GM21529 (cell line): ENCODE data around the gene TMEM245.
"Not testable (repeated sequence)": the region's sequence is repeated elsewhere in the genome, so short reads cannot be mapped to it uniquely, and the experiment has no call there.

Experiments
- ATAC-seq: cut with Tn5 transposase; IDR thresholded peaks from one replicate; pipeline ENCODE4 v1.9.1; 2021; ENCODE audit not compliant: unreplicated experiment

Gene TMEM245

GRCh38 chr9:109003116-109003515, 116.6 kb downstream of the TMEM245 start:
- ATAC-seq = no peak

DNA sequence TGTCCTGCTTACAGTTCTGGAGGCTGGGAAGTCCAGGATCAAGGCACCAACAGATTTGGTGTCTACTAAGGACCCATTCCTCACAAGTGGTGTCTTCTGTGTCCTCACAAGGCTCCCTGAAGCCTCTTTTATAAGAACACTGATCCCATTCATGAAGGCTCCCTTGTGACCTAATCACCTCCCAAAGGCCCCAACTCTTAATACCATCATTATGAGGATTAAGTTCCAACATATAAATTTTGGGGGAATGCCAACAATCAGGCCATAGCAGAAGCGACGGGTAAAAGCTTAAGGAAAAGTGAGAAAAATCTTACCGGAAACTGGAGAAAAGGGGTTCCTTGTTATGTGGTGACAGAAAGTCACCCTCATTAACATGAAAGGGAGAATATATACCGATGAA, 117.6 kb downstream of the TMEM245 start:
- ATAC-seq = no peak

DNA sequence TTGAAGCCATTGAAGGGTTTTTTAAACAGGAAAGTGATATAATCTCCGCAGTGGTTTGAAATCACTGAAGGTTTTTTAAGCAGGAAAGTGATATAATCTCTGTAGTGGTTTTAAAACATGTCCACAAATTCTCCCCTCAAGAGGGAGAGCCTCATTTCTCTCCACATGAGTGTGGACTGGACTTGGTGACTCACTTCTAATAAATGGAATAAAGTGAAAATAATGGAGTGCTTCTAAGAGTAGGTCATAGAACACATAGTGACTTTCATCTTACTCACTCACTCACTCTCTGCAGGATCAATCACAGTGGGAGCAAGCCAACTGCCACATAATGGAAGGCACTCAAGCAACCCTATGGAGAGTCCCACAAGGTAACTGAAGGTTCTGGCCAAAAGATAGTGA, 118.5 kb downstream of the TMEM245 start:
- no peak for ATAC-seq

GRCh38 chr9:108997112-108997511, 122.6 kb downstream of the TMEM245 start:
- ATAC-seq = no peak

DNA sequence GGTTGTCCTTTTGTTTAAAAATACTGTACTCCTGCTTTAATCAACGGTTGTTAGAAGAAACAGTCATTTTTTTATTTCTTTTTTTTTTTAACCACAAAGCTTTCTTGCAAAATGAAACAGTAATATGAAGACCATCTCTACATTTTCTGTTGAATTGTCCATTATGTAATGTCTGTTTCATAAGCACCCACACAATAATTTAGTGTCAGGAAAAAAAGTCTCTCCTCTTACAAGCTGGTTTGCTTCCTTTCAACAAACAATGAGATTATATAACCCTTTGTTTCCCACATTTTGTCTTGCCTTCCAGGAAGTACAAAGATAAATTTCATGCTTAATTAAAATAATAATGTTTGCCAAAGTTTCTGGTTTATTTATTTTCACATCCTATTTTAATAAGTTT, 123.1 kb downstream of the TMEM245 start:
- ATAC-seq = no peak

DNA sequence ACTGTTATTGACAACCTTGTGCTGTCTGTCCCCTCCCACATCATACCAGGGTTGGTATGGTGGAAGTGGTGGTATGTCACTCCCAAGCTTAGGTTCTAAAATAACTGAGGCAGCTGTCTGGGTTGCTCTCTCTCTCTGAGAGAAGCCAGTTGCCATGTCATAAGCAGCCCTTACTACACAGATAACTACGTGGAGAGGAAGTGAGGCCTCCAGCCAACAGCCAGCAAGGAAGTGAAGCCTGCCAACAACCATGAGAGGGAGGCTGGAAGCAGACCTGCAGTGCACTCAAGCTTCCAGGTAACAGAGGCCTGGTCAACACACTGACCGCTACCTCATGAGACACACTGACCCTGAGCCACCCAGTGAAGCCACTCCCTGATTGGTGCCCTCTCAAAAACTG, 125.1 kb downstream of the TMEM245 start:
- peak; percentile 92 for ATAC-seq

DNA sequence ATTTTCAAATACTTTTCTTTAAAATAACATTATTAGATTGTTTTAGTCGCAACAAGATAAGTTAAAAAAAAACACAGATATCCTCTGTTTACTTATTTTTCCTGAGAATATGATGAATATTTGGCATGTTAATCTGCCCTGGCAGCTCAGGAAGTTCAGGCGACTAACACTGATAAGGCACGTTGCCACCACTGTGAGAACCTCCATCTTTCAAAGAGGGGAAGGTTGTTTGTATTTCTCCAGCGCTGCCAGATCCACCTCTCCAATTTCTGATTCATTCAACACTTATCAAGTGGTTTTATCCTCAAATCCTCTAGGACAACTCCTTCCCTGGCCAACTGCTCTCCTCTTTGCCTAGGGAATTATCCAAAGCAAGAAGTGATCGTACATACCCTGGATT, 128.3 kb downstream of the TMEM245 start:
- no peak for ATAC-seq

DNA sequence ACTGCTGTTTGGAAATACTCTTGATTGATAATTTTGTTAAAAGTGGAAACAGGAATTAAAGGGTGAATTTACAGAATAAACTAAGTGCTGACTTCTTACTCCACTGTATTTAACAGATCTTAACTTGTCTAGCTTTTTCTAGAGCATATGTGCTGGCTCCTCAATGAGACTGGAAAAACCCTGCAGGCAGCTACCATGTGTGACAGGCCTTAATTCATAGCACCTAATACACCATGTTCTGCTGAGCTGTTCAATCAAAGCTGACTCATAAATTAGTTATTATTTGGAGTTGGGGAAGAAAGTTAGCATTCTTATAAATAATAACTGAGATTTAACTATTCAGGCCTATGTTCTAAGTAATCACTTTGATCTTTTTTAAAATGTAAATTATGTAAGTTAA, 135.9 kb downstream of the TMEM245 start:
- ATAC-seq = no peak

DNA sequence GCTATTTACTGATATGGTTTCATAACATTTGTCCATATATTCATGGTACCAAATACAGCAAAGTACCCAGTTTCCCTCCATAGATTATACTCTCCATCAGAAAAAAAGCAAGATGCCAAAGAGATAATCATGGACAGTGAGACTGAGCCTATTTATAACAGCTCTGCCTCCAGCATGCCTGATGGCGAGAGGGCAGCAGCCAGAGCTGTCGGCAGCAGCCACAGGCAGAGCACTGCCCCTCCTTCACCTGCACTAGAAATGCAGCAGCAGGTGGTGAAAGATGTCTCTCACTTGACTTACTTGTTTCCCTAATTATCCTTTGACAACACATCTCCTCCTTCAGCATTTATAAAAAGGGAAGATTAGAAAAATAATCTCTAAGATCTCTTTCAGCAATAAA, 138.9 kb downstream of the TMEM245 start:
- ATAC-seq = no peak

DNA sequence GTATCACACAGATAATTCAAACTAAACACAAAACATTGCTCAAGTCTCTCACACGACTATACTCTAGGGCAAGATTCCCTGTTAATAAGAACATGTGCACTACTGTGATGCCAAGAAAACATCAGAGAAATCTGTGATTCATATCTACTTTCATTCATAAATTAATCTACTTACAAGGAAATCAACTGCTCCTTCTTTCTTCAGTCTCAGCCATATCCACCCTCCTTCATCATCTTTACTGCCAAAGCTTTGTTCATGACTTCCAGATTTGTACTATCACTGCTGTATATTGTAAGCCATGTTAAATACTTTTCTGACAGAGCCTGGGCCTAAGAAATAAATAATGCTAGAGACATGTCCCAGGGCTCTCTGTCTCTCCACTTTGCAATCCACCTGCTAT, 141.5 kb downstream of the TMEM245 start:
- no peak for ATAC-seq

DNA sequence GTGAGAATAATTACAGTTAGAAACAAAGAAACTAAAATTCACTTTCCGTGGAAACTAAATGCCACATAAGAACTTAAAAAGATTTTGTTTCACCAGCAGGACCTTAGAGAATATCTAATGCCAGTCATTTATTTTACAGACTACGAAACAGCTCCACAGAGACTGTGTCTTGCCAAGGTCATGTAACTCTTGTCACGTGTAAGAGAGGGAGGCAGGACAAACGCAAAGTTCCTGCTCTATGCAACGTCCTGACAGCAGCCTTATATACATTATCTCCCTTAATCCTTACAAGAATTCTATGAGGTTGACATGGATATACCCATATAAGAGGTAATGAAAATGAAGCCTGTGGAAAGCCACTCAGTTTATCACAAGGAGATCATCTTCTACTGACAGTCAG, 145.9 kb downstream of the TMEM245 start:
- ATAC-seq = no peak

GRCh38 chr9:108972626-108973209, 147.0 kb downstream of the TMEM245 start:
- no peak for ATAC-seq

GRCh38 chr9:108972186-108972585, 147.6 kb downstream of the TMEM245 start:
- no peak for ATAC-seq

DNA sequence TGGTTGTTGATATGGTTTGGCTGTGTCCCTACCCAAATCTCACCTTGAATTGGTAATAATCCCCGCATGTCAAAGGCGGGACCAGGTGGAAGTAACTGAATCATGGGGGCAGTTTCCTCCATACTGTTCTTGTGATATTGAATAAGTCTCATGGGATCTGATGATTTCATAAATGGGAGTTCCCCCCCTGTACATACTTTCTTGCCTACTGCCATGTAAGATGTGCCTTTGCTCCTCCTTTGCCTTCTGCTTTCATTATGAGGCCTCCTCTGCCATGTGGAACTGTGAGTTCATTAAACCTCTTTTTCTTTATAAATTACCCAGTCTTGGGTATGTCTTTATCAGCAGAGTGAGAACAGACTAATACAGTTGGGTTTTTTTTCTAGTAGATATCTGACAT, 148.4 kb downstream of the TMEM245 start:
- not testable (repeated sequence) for ATAC-seq

GRCh38 chr9:108967916-108968315, 151.8 kb downstream of the TMEM245 start:
- no peak for ATAC-seq
